ENCODE measurements around the gene ADGRL1. TPM values are rescaled to one million over a fixed set of nuclear protein-coding genes. Genes with fewer than 3 reads are reported as not detected.

ADGRL1 gene
- total and polyA plus RNA-seq, 9 of the 15 experiments (the other 6 are each of a cell fraction or from before 2014, with no cell fraction given) = 0.14 to 37.0 (median 8.6) TPM

GRCh38 chr19:14117668-14118164, 88.3 kb downstream of the ADGRL1 start, which contains the start of gene PRKACA:
Gene PRKACA, minus strand, starts transcription at chr19:14117762. Its CDS starts 215 bp downstream, at chr19:14117547.
- Histone ChIP-seq H3K9ac (ENCODE audit: insufficient read depth in 1 of 2, low read depth in 2 of 2, low read length in 2 of 2) (peak within 1 kb of the TSS; percentile 84 to 92), H3K4me2 (ENCODE audit: insufficient read depth, low read length) (peak within 1 kb of the TSS; percentile 95), H2AFZ (ENCODE audit: low read depth, low read length) (peak within 1 kb of the TSS; percentile 88), H3K27ac (ENCODE audit: extremely low read depth, low read depth, low read length) (peak within 1 kb of the TSS; percentile 89), H3K27me3 (ENCODE audit: control insufficient read depth in 2 of 2, insufficient read depth in 2 of 2, low read length in 2 of 2) (no peaks in the 10 kb centered on the region), H3K79me2 (ENCODE audit: control insufficient read depth, insufficient read depth, low read length) (peaks cover 24% of the 10 kb centered on the region), H3K4me1 (replicated peaks in 1 of 2; ENCODE audit: control insufficient read depth in 2 of 2, insufficient read depth in 2 of 2, low read length in 2 of 2) (peaks cover 47 to 57% of the 10 kb centered on the region in 2 experiments; a peak in 4 of 5 replicates), H3K36me3 (ENCODE audit: control insufficient read depth, insufficient read depth, low read length) (peaks cover 22% of the 10 kb centered on the region; the same call in 2 of the 3 replicates), H3K9me3 (replicated peaks; ENCODE audit: control insufficient read depth, insufficient read depth, low read depth, low read length) (no peaks in the 10 kb centered on the region), H3K4me3 (peak within 1 kb of the TSS; percentile 90), H3K9me1 (ENCODE audit: control insufficient read depth, insufficient read depth, low read length) (peaks cover 4% of the 10 kb centered on the region), H4K20me1 (replicated peaks; ENCODE audit: control insufficient read depth, insufficient read depth, low read length) (no peaks in the 10 kb centered on the region)
- POLR2A ChIA-PET = interaction anchor here (0.5 to 1.0 kb wide), 5 partner anchors 18 to 293 kb away, joined by 3 to 9 read pairs (median 3); partner anchors contain the start of gene ASF1B
- in situ Hi-C loops (cut with MboI) (no loop called here), intact Hi-C loops (cut with micrococcal nuclease) (loop anchor here (1.0 kb wide), 1 partner anchor 19 kb away; the partner anchor contains the start of gene ASF1B)
- BruUV-seq (replicated peaks) = no TSS peak
- FAIRE-seq (peak; percentile 97), ATAC-seq (peak; percentile 97), DNase-seq (ENCODE audit: extremely low read depth in 1 of 4, low spot score in 3 of 4) (peak; percentile 98 to 99 (median 98))
- CTCF ChIA-PET (ENCODE audit: low intra/inter-chr PET ratio) = no interaction called here
- under 1% methylated on average over 22 of the region's 67 CpGs for WGBS (ENCODE audit: insufficient coverage, low coverage, missing lambda C conversion rate)
- TF ChIP-seq ESRRA (IDR thresholded peaks at IDR 0.05; ENCODE audit: borderline replicate concordance, low read depth) (peak; percentile 37; the same call in 1 of the 2 replicates), ARID3A (IDR thresholded peaks at IDR 0.05; ENCODE audit: borderline replicate concordance, low read depth, low read length) (peak; percentile 84; the same call in 1 of the 2 replicates), JUND (IDR thresholded peaks at IDR 0.05; ENCODE audit: borderline replicate concordance, low read depth, low read length) (0 out of 2 replicates have a peak, but pooled peaks have one; percentile 14), JUND (tag; IDR thresholded peaks at IDR 0.05; ENCODE audit: borderline replicate concordance, low read depth, low read length) (no peak), PHF21A (IDR thresholded peaks at IDR 0.05; ENCODE audit: borderline replicate concordance, low read depth) (peak; percentile 68; the same call in 1 of the 2 replicates), MBD2 (IDR thresholded peaks at IDR 0.05; ENCODE audit: borderline replicate concordance, low read depth) (peak; percentile 100), TFAP4 (CRISPR knock-in tag; IDR thresholded peaks at IDR 0.05; ENCODE audit: borderline replicate concordance) (peak; percentile 96), HCFC1 (IDR thresholded peaks at IDR 0.05; ENCODE audit: low read depth, low read length) (peak; percentile 55), SP1 (CRISPR knock-in tag; IDR thresholded peaks at IDR 0.05) (peak; percentile 91), CREB3 (tag; conservative IDR thresholded peaks at IDR 0.05; ENCODE audit: low read depth) (no peak), MNT (conservative IDR thresholded peaks at IDR 0.05) (no peak), CXXC5 (CRISPR knock-in tag; IDR thresholded peaks at IDR 0.05) (peak; percentile 99), NRF1 (conservative IDR thresholded peaks at IDR 0.05 in 1 of 2, IDR thresholded peaks at IDR 0.05 in 1 of 2) (peak; percentile 68 to 79), MEIS2 (IDR thresholded peaks at IDR 0.05; ENCODE audit: partially characterized antibody) (peak; percentile 22), BMI1 (IDR thresholded peaks at IDR 0.05; ENCODE audit: low read length) (no peak), GABPA (tag; conservative IDR thresholded peaks at IDR 0.05; ENCODE audit: low read depth) (peak; percentile 31; the same call in 1 of the 2 replicates)
